Body of pancreas (tissue), 4 donors: ENCODE data around the gene MMP3. TPM values are rescaled to one million over a fixed set of nuclear protein-coding genes. Genes with fewer than 3 reads are reported as not detected.

Source experiments
- ATAC-seq: fragments of 150-250 bp; one replicate; pipeline ENCODE4 v1.9.1; 2016
- DNase-seq, 4 donors: peaks; one replicate each; pipeline ENCODE4 v3.0.0-alpha.2; 2019
- H3K27ac ChIP-seq, 4 donors: fragments of 200-600 bp; sonication (generic); 1 replicate in 3 of 4; 2 replicates in 1 of 4; pipeline versions ENCODE4 v1.5.1 to v1.6.1; 2016 to 2019; ENCODE audit warnings: mild to moderate bottlenecking in 1 of 4, mixed read lengths in 1 of 4, moderate library complexity in 1 of 4
- H3K27me3 ChIP-seq, 2 donors: fragments of 200-600 bp; sonication (generic); one replicate each; pipeline ENCODE4 v1.6.0; 2016; ENCODE audit warnings: mild to moderate bottlenecking in 1 of 2
- H3K36me3 ChIP-seq, 2 donors: fragments of 200-600 bp; sonication (generic); replicated peaks in 1 of 2; 2 replicates each; pipeline ENCODE4 v1.5.1; 2016; ENCODE audit warnings: low read depth in 2 of 2; ENCODE audit not compliant: insufficient read depth in 1 of 2
- H3K4me1 ChIP-seq: fragments of 200-600 bp; sonication (generic); one replicate; pipeline ENCODE4 v1.6.0; 2016
- H3K4me3 ChIP-seq, 2 donors: fragments of 200-600 bp; sonication (generic); 1 replicate in 1 of 2; 2 replicates in 1 of 2; pipeline ENCODE4 v1.5.1; 2016 to 2019
- H3K9me3 ChIP-seq, 3 donors: fragments of 200-600 bp; sonication (generic); 1 replicate in 2 of 3; 2 replicates in 1 of 3; pipeline ENCODE4 v1.5.1; 2016
- POLR2A ChIP-seq, 3 donors: fragments of 450-650 bp; IDR thresholded peaks; one replicate each; pipeline ENCODE4 v1.6.1; 2016; ENCODE audit warnings: antibody characterized with exemption in 3 of 3, mild to moderate bottlenecking in 2 of 3
- WGBS, 2 donors: methylation state at CpG; one replicate each; pipeline ENCODE4 v1.1.5; 2017; 5-methylcytosine and 5-hydroxymethylcytosine counted together
- intact Hi-C: fragments of 100-400 bp; cut with DNase I; formaldehyde crosslinking; loops from one replicate; pipeline ENCODE4 v1.15.1; 2023
- total RNA-seq, 2 donors: library from RNA; depleted of rRNA; stranded (reverse); fragments of >200 nt; gene quantifications; one replicate each; pipeline ENCODE4 v1.1.0, GENCODE V29; 2016
- TF ChIP-seq, protein P1 (sequence below), 7 experiments: fragments of 450-650 bp in 4 of 7; fragments of 200-600 bp in 3 of 7; sonication (generic) in 3 of 7; IDR thresholded peaks; one replicate each; pipeline ENCODE4 v1.5.1; 2016 to 2019; ENCODE audit warnings: antibody characterized with exemption in 7 of 7

The MMP3 gene
- total RNA-seq, 2 donors from 2014 or later: 1.0 TPM; not detected in 1

- intact Hi-C loops: loop anchor here (10.0 kb wide), 1 partner anchor 105 kb away; no protein-coding TSS in a partner anchor
- ATAC-seq: no peak
- no peaks in the 10 kb centered on the region for H3K27me3 ChIP-seq
- no peaks in the 10 kb centered on the region for H3K4me1 ChIP-seq
- no peaks in the 10 kb centered on the region for H3K9me3 ChIP-seq
- no peaks in the 10 kb centered on the region for H3K36me3 ChIP-seq
- DNase-seq: no peak
- 46 to 54% methylated on average over 5 of the region's 5 CpGs for WGBS, 2 donors
- no peak overlapping the region for H3K27ac ChIP-seq
- TF ChIP-seq, protein P1, sequence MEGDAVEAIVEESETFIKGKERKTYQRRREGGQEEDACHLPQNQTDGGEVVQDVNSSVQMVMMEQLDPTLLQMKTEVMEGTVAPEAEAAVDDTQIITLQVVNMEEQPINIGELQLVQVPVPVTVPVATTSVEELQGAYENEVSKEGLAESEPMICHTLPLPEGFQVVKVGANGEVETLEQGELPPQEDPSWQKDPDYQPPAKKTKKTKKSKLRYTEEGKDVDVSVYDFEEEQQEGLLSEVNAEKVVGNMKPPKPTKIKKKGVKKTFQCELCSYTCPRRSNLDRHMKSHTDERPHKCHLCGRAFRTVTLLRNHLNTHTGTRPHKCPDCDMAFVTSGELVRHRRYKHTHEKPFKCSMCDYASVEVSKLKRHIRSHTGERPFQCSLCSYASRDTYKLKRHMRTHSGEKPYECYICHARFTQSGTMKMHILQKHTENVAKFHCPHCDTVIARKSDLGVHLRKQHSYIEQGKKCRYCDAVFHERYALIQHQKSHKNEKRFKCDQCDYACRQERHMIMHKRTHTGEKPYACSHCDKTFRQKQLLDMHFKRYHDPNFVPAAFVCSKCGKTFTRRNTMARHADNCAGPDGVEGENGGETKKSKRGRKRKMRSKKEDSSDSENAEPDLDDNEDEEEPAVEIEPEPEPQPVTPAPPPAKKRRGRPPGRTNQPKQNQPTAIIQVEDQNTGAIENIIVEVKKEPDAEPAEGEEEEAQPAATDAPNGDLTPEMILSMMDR (IDR thresholded peaks at IDR 0.05): no peak
- no peak for TF ChIP-seq POLR2A (IDR thresholded peaks at IDR 0.05)
- H3K4me3 ChIP-seq: no peak overlapping the region
These were observed 13.2 kb downstream of the MMP3 start for GRCh38 chr11:102830001-102830727.

GRCh38 chr11:102829316-102830000, 14.0 kb downstream of the MMP3 start:
- TF ChIP-seq, protein P1 (IDR thresholded peaks at IDR 0.05): no peak
- TF ChIP-seq POLR2A (IDR thresholded peaks at IDR 0.05): no peak
- no peak overlapping the region for H3K27ac ChIP-seq
- no peaks in the 10 kb centered on the region for H3K9me3 ChIP-seq
- intact Hi-C loops: no loop called here
- no peaks in the 10 kb centered on the region for H3K4me1 ChIP-seq
- ATAC-seq (no peak), DNase-seq (no peak)
- H3K36me3 ChIP-seq: no peaks in the 10 kb centered on the region
- H3K4me3 ChIP-seq: no peak overlapping the region
- H3K27me3 ChIP-seq: no peaks in the 10 kb centered on the region
- WGBS, 2 donors: 58 to 74% methylated on average over 6 of the region's 6 CpGs

DNA sequence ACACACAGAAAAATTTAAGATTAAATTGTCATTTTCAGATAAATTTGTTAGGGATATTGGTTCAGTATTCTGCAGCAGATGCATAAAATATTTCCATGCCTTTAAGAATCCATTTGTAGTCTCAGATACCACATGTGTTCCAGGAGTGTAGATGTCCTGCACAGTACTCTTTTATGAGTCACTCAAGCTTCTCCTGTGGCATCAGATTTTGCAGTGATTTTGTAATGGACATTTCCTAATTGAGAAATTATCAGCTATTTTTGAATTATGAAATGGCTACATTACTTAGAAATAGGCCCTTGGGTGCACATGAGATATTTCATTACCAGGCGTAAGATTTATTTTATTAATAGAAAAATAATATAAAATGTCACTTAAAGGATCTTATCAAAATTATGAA, 18.9 kb downstream of the MMP3 start:
- H3K36me3 ChIP-seq: no peaks in the 10 kb centered on the region
- 86 to 100% methylated on average over 1 of the region's 1 CpG for WGBS, 2 donors
- no peak for ATAC-seq
- DNase-seq: no peak
- H3K27ac ChIP-seq: no peak overlapping the region
- no peaks in the 10 kb centered on the region for H3K27me3 ChIP-seq
- intact Hi-C loops: no loop called here
- no peak overlapping the region for H3K4me3 ChIP-seq
- H3K9me3 ChIP-seq: no peaks in the 10 kb centered on the region
- no peaks in the 10 kb centered on the region for H3K4me1 ChIP-seq
- TF ChIP-seq, protein P1 (IDR thresholded peaks at IDR 0.05): no peak
- no peak for TF ChIP-seq POLR2A (IDR thresholded peaks at IDR 0.05)

- WGBS, 2 donors: 58 to 67% methylated on average over 6 of the region's 6 CpGs
- H3K4me3 ChIP-seq: no peak overlapping the region
- ATAC-seq (no peak), DNase-seq (no peak)
- no peaks in the 10 kb centered on the region for H3K9me3 ChIP-seq
- no peaks in the 10 kb centered on the region for H3K4me1 ChIP-seq
- H3K27ac ChIP-seq: no peak overlapping the region
- no peaks in the 10 kb centered on the region for H3K36me3 ChIP-seq
- TF ChIP-seq, protein P1 (IDR thresholded peaks at IDR 0.05): no peak
- TF ChIP-seq POLR2A (IDR thresholded peaks at IDR 0.05): no peak
- no peaks in the 10 kb centered on the region for H3K27me3 ChIP-seq
- intact Hi-C loops: loop anchor here (10.0 kb wide), 1 partner anchor 125 kb away; no protein-coding TSS in a partner anchor
These were observed 23.9 kb downstream of the MMP3 start for GRCh38 chr11:102819491-102819890.
